ENCODE data around the gene SGMS2.

The SGMS2 gene

DNA sequence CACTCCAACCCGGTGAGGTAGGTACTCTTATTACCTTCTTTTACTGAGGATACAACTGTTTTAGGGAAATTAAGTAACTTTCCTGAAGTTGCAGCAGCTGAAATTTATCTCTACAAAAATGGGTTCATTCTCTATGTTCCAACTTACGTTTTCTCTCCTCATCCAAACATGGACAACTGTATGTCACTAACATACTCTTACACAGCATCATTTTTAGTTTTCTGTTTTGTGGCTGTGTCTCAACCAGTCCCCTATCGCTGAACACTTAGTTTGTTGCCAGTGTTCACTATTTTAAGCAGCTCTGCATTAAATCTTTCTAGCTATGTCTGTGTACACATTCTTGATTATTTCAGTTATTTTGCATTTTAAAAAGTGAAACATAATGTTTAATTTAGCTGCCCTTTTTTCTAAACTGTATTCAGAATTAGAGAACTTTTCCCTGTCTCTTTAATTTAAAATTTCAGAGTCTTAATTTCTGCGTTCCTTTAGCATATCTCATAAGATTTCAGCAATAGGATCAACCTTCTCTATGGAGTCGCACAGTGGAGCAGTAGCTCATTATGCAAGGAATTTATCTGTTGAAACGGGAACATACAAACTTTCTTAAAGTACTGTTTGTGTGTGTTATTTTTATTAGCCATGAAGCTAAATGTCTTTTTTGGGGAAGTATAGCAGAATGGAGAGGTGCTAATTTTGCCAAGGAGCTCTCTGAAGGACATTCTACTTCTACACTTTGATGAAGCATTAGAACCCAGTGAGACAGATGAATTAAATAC, 3.8 kb downstream of the SGMS2 start:
- no peak for DNase-seq

GRCh38 chr4:107831140-107831539, 6.4 kb downstream of the SGMS2 start:
- no peak for DNase-seq

- DNase-seq, result no peak
Observed at GRCh38 chr4:107832275-107832807, 7.6 kb downstream of the SGMS2 start.

GRCh38 chr4:107834241-107834794, 9.6 kb downstream of the SGMS2 start:
- DNase-seq, result no peak

GRCh38 chr4:107835406-107835805, 10.7 kb downstream of the SGMS2 start:
- DNase-seq, result no peak

- no peak for DNase-seq
Observed at GRCh38 chr4:107837317-107837716, 12.6 kb downstream of the SGMS2 start.

DNA sequence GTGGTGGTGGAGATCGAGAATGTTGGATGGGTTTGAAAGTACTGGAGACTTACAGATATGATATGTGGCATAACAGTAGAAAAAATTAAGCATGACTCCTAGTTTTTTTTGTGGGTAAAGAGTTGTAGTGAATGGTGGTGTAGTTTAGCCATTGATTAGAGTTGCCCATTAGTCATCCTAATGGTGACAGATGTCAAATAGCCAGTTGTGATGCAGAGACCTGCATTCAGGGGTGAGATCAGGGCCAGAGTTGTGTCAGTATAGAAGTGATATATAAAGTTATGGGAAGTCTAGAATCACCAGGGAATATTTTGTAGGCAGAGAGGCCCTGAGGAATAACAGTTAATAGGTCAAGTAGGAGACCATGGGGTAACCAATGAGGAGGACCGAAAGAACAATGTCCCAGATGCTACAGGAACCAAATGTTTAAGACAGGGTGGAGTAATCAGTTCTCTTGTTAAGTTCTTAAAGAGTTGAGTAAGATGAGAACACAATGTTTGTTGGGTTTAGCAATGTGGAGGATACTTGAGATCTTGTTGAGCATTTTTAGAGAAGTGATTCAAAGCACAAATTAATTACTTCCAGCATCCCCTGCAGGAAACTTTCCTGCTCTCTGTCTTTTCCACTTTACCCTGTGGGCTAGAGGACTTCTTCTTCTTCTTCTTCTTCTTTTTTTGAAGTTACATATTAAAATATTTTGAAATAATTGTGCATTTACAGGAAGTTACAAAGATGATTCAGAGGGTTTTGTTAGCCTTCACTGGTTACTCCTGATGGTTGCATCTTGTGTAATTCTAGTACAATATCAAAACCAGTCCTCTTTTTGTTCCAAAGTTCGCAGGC, 13.3 kb downstream of the SGMS2 start:
- DNase-seq, result peak; percentile 31

DNA sequence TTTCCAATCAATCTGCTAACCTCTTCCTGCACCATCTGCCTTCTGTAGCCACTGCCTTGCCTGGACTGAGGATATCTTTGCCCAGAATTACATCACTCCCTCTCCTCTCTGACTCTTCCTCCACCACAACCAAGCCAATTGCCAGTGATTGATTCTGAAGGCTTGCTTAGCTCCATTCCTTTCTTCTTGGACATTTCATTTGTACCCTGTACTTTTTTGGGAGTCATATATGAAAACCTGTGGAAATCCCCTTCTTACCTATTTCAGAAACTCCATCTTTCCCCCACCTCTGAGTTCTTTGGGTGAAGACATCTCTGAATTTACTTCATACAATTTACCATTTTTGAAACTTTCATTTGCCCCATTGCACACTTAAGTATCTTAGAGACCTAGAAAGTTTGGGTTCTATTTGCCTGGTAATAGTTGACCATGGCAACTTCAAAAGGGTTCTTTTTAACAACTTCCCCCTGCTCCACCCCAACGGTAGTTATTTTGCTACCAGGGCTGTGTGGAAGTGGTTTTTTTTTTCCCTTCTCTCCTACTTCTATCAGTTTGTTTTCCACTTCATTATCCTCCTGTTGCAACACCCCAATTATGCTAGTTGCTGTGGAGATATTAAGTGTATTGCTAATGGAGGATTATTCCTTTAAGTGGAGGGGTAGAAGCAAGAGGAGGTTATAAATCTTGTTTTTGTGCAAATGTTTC, 14.3 kb downstream of the SGMS2 start:
- peak; percentile 52 for DNase-seq

GRCh38 chr4:107843391-107843790, 18.7 kb downstream of the SGMS2 start:
- DNase-seq, result no peak

- peak; percentile 22 for DNase-seq
Observed at GRCh38 chr4:107845681-107846080, 20.9 kb downstream of the SGMS2 start.

- no peak for DNase-seq
Observed at GRCh38 chr4:107850438-107850837, 25.7 kb downstream of the SGMS2 start.

GRCh38 chr4:107853444-107854355, 29.0 kb downstream of the SGMS2 start:
- peak; percentile 49 for DNase-seq

- DNase-seq, result peak; percentile 63
Observed at GRCh38 chr4:107854356-107855022, 29.8 kb downstream of the SGMS2 start.

DNA sequence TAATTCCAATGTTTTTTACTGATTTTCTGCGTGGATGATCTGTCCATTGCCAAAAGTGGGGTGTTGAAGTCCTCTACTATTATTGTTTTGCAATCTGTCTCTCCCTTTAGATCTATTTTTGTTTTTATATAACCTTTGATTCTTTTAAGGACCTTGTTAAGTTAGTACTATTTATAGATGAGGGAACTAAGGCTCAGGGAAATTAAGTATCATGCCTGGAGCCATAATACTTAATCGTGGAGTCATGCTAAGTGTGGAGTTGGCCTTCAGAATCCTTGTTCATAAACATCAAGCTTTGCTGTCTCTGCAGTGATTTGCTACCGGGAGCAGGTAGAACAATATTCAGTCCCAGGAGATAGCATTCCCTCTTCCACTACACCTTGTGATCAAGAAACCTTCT, 31.0 kb downstream of the SGMS2 start:
- DNase-seq, result no peak

GRCh38 chr4:107856901-107857300, 32.2 kb downstream of the SGMS2 start:
- no peak for DNase-seq

- no peak for DNase-seq
Observed at GRCh38 chr4:107857741-107858140, 33.0 kb downstream of the SGMS2 start.

- DNase-seq, result no peak
Observed at GRCh38 chr4:107858158-107858742, 33.5 kb downstream of the SGMS2 start.

DNA sequence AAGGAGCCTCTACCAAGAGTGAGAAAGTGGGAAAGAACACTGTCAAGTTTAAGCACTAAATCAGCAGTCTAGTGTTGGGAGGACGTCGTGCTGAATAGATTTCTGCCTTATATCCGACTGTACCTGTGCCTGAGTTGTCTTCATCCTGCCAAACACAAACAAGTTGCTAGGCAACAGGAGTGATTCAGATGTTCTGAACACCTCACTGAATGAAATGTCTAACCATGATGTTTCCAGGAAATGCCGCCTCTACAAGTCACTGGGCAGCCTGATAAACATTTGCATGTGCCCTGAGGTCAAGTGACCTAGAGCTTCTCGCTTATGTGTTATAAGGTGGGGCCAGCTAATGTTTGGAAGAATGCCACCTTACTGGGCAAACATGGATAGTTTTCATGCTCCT, 37.9 kb downstream of the SGMS2 start:
- no peak for DNase-seq

- DNase-seq, result peak; percentile 56
Observed at GRCh38 chr4:107863416-107863815, 38.7 kb downstream of the SGMS2 start.

- peak; percentile 34 for DNase-seq
Observed at GRCh38 chr4:107863850-107864371, 39.2 kb downstream of the SGMS2 start.

All from fibroblast of skin of scalp (primary cell).